HPDE6-E6E7 (cell line): Measurements from ENCODE around the gene CSPG4.
"Not testable (repeated sequence)": the region's sequence is repeated elsewhere in the genome, so short reads cannot be mapped to it uniquely, and the experiment has no call there.

Experiments used
- DNase-seq: peaks from one replicate; pipeline ENCODE4 v3.0.0; 2011; ENCODE audit warnings: missing footprints; ENCODE audit errors: extremely low spot score

The CSPG4 gene

GRCh38 chr15:75648156-75649000, 64.3 kb downstream of the CSPG4 start:
- DNase-seq = no peak

GRCh38 chr15:75647370-75648155, 65.1 kb downstream of the CSPG4 start, which contains the start of gene SNX33:
Gene SNX33, plus strand, starts transcription at chr15:75647912. Its CDS starts 1,191 bp downstream, at chr15:75649103.
- peak; percentile 71 for DNase-seq

- no peak for DNase-seq
Measured at GRCh38 chr15:75646944-75647364, 65.7 kb downstream of the CSPG4 start.

GRCh38 chr15:75646112-75646943, 66.3 kb downstream of the CSPG4 start:
- no peak for DNase-seq

GRCh38 chr15:75644376-75644775, 68.3 kb downstream of the CSPG4 start:
- no peak for DNase-seq

GRCh38 chr15:75641603-75642002, 71.0 kb downstream of the CSPG4 start:
- no peak for DNase-seq

- DNase-seq = no peak
Measured at GRCh38 chr15:75641179-75641503, 71.5 kb downstream of the CSPG4 start.

GRCh38 chr15:75640483-75641178, 72.0 kb downstream of the CSPG4 start:
- DNase-seq = no peak

- peak; percentile 91 for DNase-seq
Measured at GRCh38 chr15:75639709-75640482, 72.8 kb downstream of the CSPG4 start, which contains the start of gene IMP3. Gene IMP3, minus strand, starts transcription at chr15:75640224. Its CDS starts 56 bp downstream, at chr15:75640168.

GRCh38 chr15:75639191-75639708, 73.4 kb downstream of the CSPG4 start:
- DNase-seq = no peak

GRCh38 chr15:75637245-75638009, 75.2 kb downstream of the CSPG4 start:
- no peak for DNase-seq

GRCh38 chr15:75636026-75636425, 76.6 kb downstream of the CSPG4 start:
- DNase-seq = no peak

- DNase-seq = not testable (repeated sequence)
Measured at GRCh38 chr15:75633922-75634321, 78.7 kb downstream of the CSPG4 start.

- DNase-seq = no peak
Measured at GRCh38 chr15:75631935-75632334, 80.7 kb downstream of the CSPG4 start.

GRCh38 chr15:75625542-75626347, 86.9 kb downstream of the CSPG4 start, which contains the start of gene SNUPN:
Gene SNUPN, minus strand, starts transcription at chr15:75625725. Its CDS starts 4,674 bp downstream, at chr15:75621051.
- DNase-seq = peak; percentile 92
